HG03108 (cell line): ENCODE measurements around the gene AKAP13.
"Not testable (repeated sequence)": the region's sequence is repeated elsewhere in the genome, so short reads cannot be mapped to it uniquely, and the experiment has no call there.

Experiments
- ATAC-seq: cut with Tn5 transposase; IDR thresholded peaks from one replicate; pipeline ENCODE4 v1.9.1; 2021; ENCODE audit warnings: moderate library complexity; ENCODE audit not compliant: unreplicated experiment

Gene AKAP13

DNA sequence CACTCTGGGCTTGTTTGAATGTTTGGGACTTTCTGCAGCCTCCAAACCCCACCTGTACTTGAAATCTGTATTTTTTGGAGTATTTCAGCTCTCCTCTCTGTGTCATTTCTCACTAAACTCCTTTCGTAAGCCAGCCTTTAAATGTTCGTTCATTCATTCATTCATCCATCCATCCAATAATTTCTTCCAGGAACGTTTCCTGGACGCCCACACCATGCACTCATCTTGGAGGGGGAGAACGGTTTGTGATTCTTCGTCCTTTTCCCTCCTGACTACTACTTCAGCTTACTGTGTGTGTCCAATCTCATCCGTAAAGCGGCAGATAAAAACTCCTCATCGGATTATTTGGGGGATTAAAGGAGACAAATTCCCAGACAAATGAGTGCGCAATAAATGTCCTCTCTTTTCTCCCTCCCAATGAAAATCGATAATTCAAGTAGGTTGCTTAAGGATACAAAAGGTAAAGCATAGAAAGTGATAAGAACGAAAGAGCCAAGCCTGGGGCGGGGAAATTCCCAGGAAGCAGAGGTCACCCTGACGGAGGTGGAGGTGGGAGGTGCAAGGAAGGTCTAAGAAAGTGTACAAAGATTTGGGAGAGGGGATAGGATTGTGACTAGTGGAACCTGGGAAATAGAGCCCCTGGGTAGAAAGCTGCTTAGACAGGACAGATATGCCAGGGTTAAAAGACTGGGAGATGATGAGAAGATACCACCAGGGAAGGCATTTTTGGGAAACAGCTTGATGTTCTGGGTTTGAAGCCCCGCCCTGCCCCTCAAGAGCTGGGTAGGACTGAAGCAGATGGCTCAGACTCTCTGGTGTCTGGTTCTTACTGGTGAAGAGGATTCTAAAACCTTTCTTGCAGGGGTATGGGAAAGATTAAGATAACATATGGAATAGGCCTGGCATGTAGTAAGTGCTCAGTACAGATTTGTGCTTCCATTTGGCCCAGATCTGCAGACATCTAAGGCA is 415.2 kb downstream of the AKAP13 start:
- no peak for ATAC-seq

- ATAC-seq = not testable (repeated sequence)
Measured at GRCh38 chr15:85796371-85796770, 416.0 kb downstream of the AKAP13 start.
